ENCODE data around the gene KAZN.

DNA sequence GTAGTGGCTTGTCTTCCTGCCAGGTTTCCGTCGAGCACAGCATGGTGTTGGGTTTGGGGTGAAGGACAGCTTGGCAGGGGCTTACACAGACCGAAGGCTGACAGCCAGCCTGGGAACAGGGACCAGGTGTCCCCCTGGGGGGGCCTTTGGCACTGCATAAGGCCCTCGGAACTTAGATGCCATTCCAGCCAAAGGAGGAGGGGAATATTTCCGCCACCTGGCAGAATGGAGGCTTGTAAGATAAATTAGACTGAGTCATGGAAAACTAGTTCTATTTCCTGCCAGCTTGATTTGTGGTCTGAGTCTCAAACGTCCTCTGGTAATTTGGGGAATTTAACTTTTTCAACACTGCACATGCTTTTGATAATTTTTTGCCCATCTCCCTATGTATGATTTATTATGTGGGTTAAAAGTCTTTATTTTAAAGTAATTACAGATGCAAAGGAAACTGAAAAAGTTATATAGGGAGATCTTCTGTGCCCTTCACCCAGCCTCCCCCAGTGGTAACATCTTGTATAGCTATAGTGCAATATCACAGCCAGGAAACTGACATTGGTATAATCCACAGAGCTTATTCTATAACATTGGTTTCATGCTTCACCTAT, 543.6 kb downstream of the KAZN start:
- TF ChIP-seq, protein P1, sequence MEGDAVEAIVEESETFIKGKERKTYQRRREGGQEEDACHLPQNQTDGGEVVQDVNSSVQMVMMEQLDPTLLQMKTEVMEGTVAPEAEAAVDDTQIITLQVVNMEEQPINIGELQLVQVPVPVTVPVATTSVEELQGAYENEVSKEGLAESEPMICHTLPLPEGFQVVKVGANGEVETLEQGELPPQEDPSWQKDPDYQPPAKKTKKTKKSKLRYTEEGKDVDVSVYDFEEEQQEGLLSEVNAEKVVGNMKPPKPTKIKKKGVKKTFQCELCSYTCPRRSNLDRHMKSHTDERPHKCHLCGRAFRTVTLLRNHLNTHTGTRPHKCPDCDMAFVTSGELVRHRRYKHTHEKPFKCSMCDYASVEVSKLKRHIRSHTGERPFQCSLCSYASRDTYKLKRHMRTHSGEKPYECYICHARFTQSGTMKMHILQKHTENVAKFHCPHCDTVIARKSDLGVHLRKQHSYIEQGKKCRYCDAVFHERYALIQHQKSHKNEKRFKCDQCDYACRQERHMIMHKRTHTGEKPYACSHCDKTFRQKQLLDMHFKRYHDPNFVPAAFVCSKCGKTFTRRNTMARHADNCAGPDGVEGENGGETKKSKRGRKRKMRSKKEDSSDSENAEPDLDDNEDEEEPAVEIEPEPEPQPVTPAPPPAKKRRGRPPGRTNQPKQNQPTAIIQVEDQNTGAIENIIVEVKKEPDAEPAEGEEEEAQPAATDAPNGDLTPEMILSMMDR (IDR thresholded peaks at IDR 0.05): no peak
- TF ChIP-seq, protein P2, sequence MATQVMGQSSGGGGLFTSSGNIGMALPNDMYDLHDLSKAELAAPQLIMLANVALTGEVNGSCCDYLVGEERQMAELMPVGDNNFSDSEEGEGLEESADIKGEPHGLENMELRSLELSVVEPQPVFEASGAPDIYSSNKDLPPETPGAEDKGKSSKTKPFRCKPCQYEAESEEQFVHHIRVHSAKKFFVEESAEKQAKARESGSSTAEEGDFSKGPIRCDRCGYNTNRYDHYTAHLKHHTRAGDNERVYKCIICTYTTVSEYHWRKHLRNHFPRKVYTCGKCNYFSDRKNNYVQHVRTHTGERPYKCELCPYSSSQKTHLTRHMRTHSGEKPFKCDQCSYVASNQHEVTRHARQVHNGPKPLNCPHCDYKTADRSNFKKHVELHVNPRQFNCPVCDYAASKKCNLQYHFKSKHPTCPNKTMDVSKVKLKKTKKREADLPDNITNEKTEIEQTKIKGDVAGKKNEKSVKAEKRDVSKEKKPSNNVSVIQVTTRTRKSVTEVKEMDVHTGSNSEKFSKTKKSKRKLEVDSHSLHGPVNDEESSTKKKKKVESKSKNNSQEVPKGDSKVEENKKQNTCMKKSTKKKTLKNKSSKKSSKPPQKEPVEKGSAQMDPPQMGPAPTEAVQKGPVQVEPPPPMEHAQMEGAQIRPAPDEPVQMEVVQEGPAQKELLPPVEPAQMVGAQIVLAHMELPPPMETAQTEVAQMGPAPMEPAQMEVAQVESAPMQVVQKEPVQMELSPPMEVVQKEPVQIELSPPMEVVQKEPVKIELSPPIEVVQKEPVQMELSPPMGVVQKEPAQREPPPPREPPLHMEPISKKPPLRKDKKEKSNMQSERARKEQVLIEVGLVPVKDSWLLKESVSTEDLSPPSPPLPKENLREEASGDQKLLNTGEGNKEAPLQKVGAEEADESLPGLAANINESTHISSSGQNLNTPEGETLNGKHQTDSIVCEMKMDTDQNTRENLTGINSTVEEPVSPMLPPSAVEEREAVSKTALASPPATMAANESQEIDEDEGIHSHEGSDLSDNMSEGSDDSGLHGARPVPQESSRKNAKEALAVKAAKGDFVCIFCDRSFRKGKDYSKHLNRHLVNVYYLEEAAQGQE (IDR thresholded peaks at IDR 0.05): no peak
- TF ChIP-seq NFE2L2 (conservative IDR thresholded peaks at IDR 0.05; ENCODE audit: low read length) (no peak), HDAC2 (IDR thresholded peaks at IDR 0.05) (no peak), RCOR1 (IDR thresholded peaks at IDR 0.05; ENCODE audit: low read depth, low read length) (no peak), POLR2A (IDR thresholded peaks at IDR 0.05; ENCODE audit: low read length) (no peak)
- TF ChIP-seq, protein P3, sequence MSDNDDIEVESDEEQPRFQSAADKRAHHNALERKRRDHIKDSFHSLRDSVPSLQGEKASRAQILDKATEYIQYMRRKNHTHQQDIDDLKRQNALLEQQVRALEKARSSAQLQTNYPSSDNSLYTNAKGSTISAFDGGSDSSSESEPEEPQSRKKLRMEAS (IDR thresholded peaks at IDR 0.05): no peak
- TF ChIP-seq, protein P4, sequence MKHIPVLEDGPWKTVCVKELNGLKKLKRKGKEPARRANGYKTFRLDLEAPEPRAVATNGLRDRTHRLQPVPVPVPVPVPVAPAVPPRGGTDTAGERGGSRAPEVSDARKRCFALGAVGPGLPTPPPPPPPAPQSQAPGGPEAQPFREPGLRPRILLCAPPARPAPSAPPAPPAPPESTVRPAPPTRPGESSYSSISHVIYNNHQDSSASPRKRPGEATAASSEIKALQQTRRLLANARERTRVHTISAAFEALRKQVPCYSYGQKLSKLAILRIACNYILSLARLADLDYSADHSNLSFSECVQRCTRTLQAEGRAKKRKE (CRISPR knock-in tag; IDR thresholded peaks at IDR 0.05; ENCODE audit: low read depth): no peak
- TF ChIP-seq, protein P5, sequence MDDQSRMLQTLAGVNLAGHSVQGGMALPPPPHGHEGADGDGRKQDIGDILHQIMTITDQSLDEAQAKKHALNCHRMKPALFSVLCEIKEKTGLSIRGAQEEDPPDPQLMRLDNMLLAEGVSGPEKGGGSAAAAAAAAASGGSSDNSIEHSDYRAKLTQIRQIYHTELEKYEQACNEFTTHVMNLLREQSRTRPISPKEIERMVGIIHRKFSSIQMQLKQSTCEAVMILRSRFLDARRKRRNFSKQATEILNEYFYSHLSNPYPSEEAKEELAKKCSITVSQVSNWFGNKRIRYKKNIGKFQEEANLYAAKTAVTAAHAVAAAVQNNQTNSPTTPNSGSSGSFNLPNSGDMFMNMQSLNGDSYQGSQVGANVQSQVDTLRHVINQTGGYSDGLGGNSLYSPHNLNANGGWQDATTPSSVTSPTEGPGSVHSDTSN (IDR thresholded peaks at IDR 0.05): no peak

Measured in A549 (cell line).